Measurements from ENCODE around the gene RGS18.

Gene RGS18

DNA sequence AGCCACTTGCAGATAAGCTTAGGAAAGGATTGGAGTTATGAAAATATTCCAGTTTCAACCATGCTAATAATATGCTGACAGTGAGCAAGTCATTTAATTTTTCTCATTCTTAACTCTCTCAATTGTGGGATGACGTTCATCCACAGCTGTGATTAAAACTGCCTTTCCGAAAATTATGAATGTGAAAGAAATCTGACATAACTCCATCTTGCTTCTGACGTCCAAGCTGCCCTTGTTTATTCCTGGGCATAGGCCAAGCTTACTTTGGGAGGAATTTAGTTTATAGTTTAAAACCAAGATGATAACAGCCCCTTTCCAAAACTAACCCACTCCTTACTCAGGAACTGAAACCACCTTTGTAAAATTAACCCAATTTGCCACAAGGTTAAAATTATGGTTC, 11.0 kb upstream of the RGS18 start:
- TF ChIP-seq TEAD4 (IDR thresholded peaks at IDR 0.05) (no peak), EP300 (IDR thresholded peaks at IDR 0.05; ENCODE audit: borderline replicate concordance) (no peak), FOXM1 (IDR thresholded peaks at IDR 0.05; ENCODE audit: borderline replicate concordance, low read depth) (no peak), TCF12 (IDR thresholded peaks at IDR 0.05; ENCODE audit: low read depth) (no peak), CREB1 (IDR thresholded peaks at IDR 0.05; ENCODE audit: low read depth) (no peak), NFIC (IDR thresholded peaks at IDR 0.05) (no peak), CEBPB (IDR thresholded peaks at IDR 0.05) (no peak), RAD21 (IDR thresholded peaks at IDR 0.05; ENCODE audit: low read depth) (no peak), TAF1 (IDR thresholded peaks at IDR 0.05; ENCODE audit: low read depth) (no peak), ZBTB7A (IDR thresholded peaks at IDR 0.05; ENCODE audit: low read depth) (no peak), EGR1 (IDR thresholded peaks at IDR 0.05) (no peak), YY1 (IDR thresholded peaks at IDR 0.05; ENCODE audit: low read depth) (no peak)
- TF ChIP-seq, protein P1, sequence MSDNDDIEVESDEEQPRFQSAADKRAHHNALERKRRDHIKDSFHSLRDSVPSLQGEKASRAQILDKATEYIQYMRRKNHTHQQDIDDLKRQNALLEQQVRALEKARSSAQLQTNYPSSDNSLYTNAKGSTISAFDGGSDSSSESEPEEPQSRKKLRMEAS (IDR thresholded peaks at IDR 0.05): no peak
- TF ChIP-seq, protein P2, sequence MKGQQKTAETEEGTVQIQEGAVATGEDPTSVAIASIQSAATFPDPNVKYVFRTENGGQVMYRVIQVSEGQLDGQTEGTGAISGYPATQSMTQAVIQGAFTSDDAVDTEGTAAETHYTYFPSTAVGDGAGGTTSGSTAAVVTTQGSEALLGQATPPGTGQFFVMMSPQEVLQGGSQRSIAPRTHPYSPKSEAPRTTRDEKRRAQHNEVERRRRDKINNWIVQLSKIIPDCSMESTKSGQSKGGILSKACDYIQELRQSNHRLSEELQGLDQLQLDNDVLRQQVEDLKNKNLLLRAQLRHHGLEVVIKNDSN (IDR thresholded peaks at IDR 0.05): no peak
- TF ChIP-seq, protein P3, sequence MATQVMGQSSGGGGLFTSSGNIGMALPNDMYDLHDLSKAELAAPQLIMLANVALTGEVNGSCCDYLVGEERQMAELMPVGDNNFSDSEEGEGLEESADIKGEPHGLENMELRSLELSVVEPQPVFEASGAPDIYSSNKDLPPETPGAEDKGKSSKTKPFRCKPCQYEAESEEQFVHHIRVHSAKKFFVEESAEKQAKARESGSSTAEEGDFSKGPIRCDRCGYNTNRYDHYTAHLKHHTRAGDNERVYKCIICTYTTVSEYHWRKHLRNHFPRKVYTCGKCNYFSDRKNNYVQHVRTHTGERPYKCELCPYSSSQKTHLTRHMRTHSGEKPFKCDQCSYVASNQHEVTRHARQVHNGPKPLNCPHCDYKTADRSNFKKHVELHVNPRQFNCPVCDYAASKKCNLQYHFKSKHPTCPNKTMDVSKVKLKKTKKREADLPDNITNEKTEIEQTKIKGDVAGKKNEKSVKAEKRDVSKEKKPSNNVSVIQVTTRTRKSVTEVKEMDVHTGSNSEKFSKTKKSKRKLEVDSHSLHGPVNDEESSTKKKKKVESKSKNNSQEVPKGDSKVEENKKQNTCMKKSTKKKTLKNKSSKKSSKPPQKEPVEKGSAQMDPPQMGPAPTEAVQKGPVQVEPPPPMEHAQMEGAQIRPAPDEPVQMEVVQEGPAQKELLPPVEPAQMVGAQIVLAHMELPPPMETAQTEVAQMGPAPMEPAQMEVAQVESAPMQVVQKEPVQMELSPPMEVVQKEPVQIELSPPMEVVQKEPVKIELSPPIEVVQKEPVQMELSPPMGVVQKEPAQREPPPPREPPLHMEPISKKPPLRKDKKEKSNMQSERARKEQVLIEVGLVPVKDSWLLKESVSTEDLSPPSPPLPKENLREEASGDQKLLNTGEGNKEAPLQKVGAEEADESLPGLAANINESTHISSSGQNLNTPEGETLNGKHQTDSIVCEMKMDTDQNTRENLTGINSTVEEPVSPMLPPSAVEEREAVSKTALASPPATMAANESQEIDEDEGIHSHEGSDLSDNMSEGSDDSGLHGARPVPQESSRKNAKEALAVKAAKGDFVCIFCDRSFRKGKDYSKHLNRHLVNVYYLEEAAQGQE (IDR thresholded peaks at IDR 0.05; ENCODE audit: low read depth): no peak

DNA sequence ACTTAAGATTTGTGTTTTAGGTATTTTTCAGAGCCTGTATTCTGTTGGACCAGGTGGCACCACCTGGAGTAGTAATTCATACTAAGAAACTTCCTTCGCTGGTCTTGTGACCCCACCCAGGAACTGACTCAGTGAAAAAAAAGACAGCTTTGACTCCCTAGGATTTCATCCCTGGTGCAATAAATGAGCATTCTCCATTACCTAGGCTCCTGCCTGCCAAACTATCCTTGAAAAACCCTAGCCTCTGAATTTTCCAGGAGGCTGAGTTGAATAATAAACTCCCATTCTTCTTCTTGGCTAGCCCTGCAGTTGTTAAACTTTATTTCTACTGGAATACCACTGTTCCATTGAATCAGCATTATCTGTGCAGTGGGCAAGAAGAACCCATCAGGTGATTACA, 10.6 kb upstream of the RGS18 start:
- TF ChIP-seq TCF12 (IDR thresholded peaks at IDR 0.05; ENCODE audit: low read depth): no peak
- TF ChIP-seq NFIC (IDR thresholded peaks at IDR 0.05): no peak
- TF ChIP-seq, protein P1 (IDR thresholded peaks at IDR 0.05): no peak
- no peak for TF ChIP-seq FOXM1 (IDR thresholded peaks at IDR 0.05; ENCODE audit: borderline replicate concordance, low read depth)

DNA sequence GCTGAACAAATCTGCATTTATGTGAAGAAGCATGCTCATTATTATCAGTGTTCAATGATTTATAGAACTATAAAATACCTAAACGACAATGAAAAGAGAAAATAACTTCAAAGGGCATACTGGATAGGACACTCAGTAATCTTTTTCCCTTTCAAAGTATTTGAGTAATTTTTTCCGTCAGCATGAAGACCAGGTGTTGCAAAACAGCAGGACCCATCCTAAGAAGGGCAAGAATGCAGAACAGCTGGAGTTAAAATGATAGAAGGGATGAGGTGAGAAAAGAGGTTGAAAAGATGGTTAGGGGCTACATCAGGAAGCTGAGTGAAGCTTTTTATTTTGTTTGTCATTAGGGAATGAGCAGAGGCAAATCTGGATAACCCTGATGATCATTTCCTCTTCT, 7.1 kb upstream of the RGS18 start:
- TF ChIP-seq EP300 (IDR thresholded peaks at IDR 0.05; ENCODE audit: borderline replicate concordance): no peak
- no peak for TF ChIP-seq TEAD4 (IDR thresholded peaks at IDR 0.05)
- TF ChIP-seq, protein P1 (IDR thresholded peaks at IDR 0.05): no peak
- no peak for TF ChIP-seq FOXM1 (IDR thresholded peaks at IDR 0.05; ENCODE audit: borderline replicate concordance, low read depth)
- TF ChIP-seq, protein P3 (IDR thresholded peaks at IDR 0.05; ENCODE audit: low read depth): no peak
- no peak for TF ChIP-seq TCF12 (IDR thresholded peaks at IDR 0.05; ENCODE audit: low read depth)

DNA sequence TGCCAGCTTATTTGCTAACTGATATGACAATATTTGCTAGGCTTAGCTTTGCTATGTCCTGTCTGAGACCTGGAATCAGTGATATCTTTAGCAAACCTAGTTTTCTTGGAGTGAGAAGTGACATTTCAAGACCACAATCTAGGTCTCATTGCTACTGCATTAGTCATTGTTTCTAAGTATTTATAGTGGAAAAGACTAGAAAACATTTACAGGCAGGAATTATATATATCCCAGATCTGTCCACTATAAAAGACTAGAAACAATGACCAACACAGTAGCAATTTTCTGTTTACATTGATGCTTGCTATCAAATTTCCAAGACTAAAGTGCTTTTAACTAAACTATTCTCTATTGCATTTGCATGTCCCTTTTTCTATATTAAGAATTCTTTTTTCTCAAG, 5.0 kb upstream of the RGS18 start:
- TF ChIP-seq EGR1 (IDR thresholded peaks at IDR 0.05): no peak
- TF ChIP-seq TAF1 (IDR thresholded peaks at IDR 0.05; ENCODE audit: low read depth): no peak
- no peak for TF ChIP-seq ZBTB7A (IDR thresholded peaks at IDR 0.05; ENCODE audit: low read depth)
- no peak for TF ChIP-seq NFIC (IDR thresholded peaks at IDR 0.05)
- no peak for TF ChIP-seq YY1 (IDR thresholded peaks at IDR 0.05; ENCODE audit: low read depth)
- TF ChIP-seq, protein P3 (IDR thresholded peaks at IDR 0.05; ENCODE audit: low read depth): no peak
- no peak for TF ChIP-seq TCF12 (IDR thresholded peaks at IDR 0.05; ENCODE audit: low read depth)
- no peak for TF ChIP-seq CREB1 (IDR thresholded peaks at IDR 0.05; ENCODE audit: low read depth)
- TF ChIP-seq, protein P1 (IDR thresholded peaks at IDR 0.05): no peak
- no peak for TF ChIP-seq RAD21 (IDR thresholded peaks at IDR 0.05; ENCODE audit: low read depth)
- TF ChIP-seq, protein P2 (IDR thresholded peaks at IDR 0.05): no peak
- no peak for TF ChIP-seq FOXM1 (IDR thresholded peaks at IDR 0.05; ENCODE audit: borderline replicate concordance, low read depth)
- no peak for TF ChIP-seq EP300 (IDR thresholded peaks at IDR 0.05; ENCODE audit: borderline replicate concordance)
- no peak for TF ChIP-seq TEAD4 (IDR thresholded peaks at IDR 0.05)
- no peak for TF ChIP-seq CEBPB (IDR thresholded peaks at IDR 0.05)
